Measurements from ENCODE around the gene FLT1. TPM values are rescaled to one million over a fixed set of nuclear protein-coding genes. Genes with fewer than 3 reads are reported as not detected.

FLT1 gene
- total RNA-seq, 2 donors from 2014 or later: 0.27 to 0.42 TPM

- H3K27me3 Mint-ChIP-seq: peaks cover 68% of the 10 kb centered on the region
- H3K36me3 Mint-ChIP-seq (ENCODE audit: low read depth): peaks cover 6% of the 10 kb centered on the region
- no peak overlapping the region for H3K27ac Mint-ChIP-seq
- DNase-seq (no peak), ATAC-seq (peak; percentile 92)
- H3K4me1 Mint-ChIP-seq: no peaks in the 10 kb centered on the region
- H3K9me3 ChIP-seq (ENCODE audit: control insufficient read depth, low read length, poor library complexity, severe bottlenecking): no peaks in the 10 kb centered on the region
- no peak overlapping the region for H3K4me3 Mint-ChIP-seq
Measured at GRCh38 chr13:28492569-28493367, 2.2 kb downstream of the FLT1 start.

GRCh38 chr13:28490061-28490460, 4.9 kb downstream of the FLT1 start:
- no peak for ATAC-seq
- Mint-ChIP-seq H3K27ac (no peak overlapping the region), H3K4me1 (no peaks in the 10 kb centered on the region), H3K36me3 (ENCODE audit: low read depth) (peaks cover 6% of the 10 kb centered on the region), H3K27me3 (peaks cover 55% of the 10 kb centered on the region), H3K4me3 (no peak overlapping the region)
- H3K9me3 ChIP-seq (ENCODE audit: control insufficient read depth, low read length, poor library complexity, severe bottlenecking): no peaks in the 10 kb centered on the region
- DNase-seq: no peak

- Mint-ChIP-seq H3K4me3 (no peak overlapping the region), H3K36me3 (ENCODE audit: low read depth) (peaks cover 6% of the 10 kb centered on the region), H3K27me3 (peaks cover 56% of the 10 kb centered on the region), H3K4me1 (no peaks in the 10 kb centered on the region), H3K27ac (no peak overlapping the region)
- no peak for DNase-seq
- ATAC-seq: no peak
- H3K9me3 ChIP-seq (ENCODE audit: control insufficient read depth, low read length, poor library complexity, severe bottlenecking): no peaks in the 10 kb centered on the region
Measured at GRCh38 chr13:28489524-28489931, 5.4 kb downstream of the FLT1 start.

- Mint-ChIP-seq H3K27me3 (peaks cover 64% of the 10 kb centered on the region), H3K4me3 (no peak overlapping the region), H3K27ac (no peak overlapping the region), H3K36me3 (ENCODE audit: low read depth) (peaks cover 6% of the 10 kb centered on the region), H3K4me1 (no peaks in the 10 kb centered on the region)
- H3K9me3 ChIP-seq (ENCODE audit: control insufficient read depth, low read length, poor library complexity, severe bottlenecking): no peaks in the 10 kb centered on the region
- no peak for DNase-seq
- ATAC-seq: no peak
Measured at GRCh38 chr13:28488376-28489005, 6.4 kb downstream of the FLT1 start.

- no peak overlapping the region for H3K4me3 Mint-ChIP-seq
- no peaks in the 10 kb centered on the region for H3K4me1 Mint-ChIP-seq
- no peak overlapping the region for H3K27ac Mint-ChIP-seq
- H3K36me3 Mint-ChIP-seq (ENCODE audit: low read depth): peaks cover 6% of the 10 kb centered on the region
- no peaks in the 10 kb centered on the region for H3K9me3 ChIP-seq (ENCODE audit: control insufficient read depth, low read length, poor library complexity, severe bottlenecking)
- no peak for DNase-seq
- no peak for ATAC-seq
- peaks cover 74% of the 10 kb centered on the region for H3K27me3 Mint-ChIP-seq
Measured at GRCh38 chr13:28485996-28486543, 8.9 kb downstream of the FLT1 start.

- no peak for ATAC-seq
- Mint-ChIP-seq H3K4me3 (no peak overlapping the region), H3K27me3 (peaks cover 74% of the 10 kb centered on the region), H3K27ac (no peak overlapping the region), H3K4me1 (no peaks in the 10 kb centered on the region), H3K36me3 (ENCODE audit: low read depth) (peaks cover 3% of the 10 kb centered on the region)
- no peaks in the 10 kb centered on the region for H3K9me3 ChIP-seq (ENCODE audit: control insufficient read depth, low read length, poor library complexity, severe bottlenecking)
- DNase-seq: no peak
Measured at GRCh38 chr13:28485551-28485950, 9.4 kb downstream of the FLT1 start.

- no peak overlapping the region for H3K27ac Mint-ChIP-seq
- H3K36me3 Mint-ChIP-seq (ENCODE audit: low read depth): peaks cover 3% of the 10 kb centered on the region
- DNase-seq: no peak
- no peaks in the 10 kb centered on the region for H3K4me1 Mint-ChIP-seq
- H3K9me3 ChIP-seq (ENCODE audit: control insufficient read depth, low read length, poor library complexity, severe bottlenecking): peaks cover under 1% of the 10 kb centered on the region
- ATAC-seq: no peak
- no peak overlapping the region for H3K4me3 Mint-ChIP-seq
- H3K27me3 Mint-ChIP-seq: peaks cover 70% of the 10 kb centered on the region
Measured at GRCh38 chr13:28485097-28485496, 9.8 kb downstream of the FLT1 start.

GRCh38 chr13:28483313-28483931, 11.5 kb downstream of the FLT1 start:
- peaks cover 54% of the 10 kb centered on the region for H3K27me3 Mint-ChIP-seq
- ATAC-seq (no peak), DNase-seq (no peak)
- peaks cover 4% of the 10 kb centered on the region for H3K9me3 ChIP-seq (ENCODE audit: control insufficient read depth, low read length, poor library complexity, severe bottlenecking)
- H3K36me3 Mint-ChIP-seq (ENCODE audit: low read depth): peaks cover 2% of the 10 kb centered on the region
- H3K4me3 Mint-ChIP-seq: no peak overlapping the region
- H3K4me1 Mint-ChIP-seq: no peaks in the 10 kb centered on the region
- no peak overlapping the region for H3K27ac Mint-ChIP-seq

- Mint-ChIP-seq H3K4me3 (no peak overlapping the region), H3K27me3 (peaks cover 40% of the 10 kb centered on the region), H3K27ac (no peak overlapping the region), H3K4me1 (peaks cover 2% of the 10 kb centered on the region), H3K36me3 (ENCODE audit: low read depth) (peaks cover 2% of the 10 kb centered on the region)
- H3K9me3 ChIP-seq (ENCODE audit: control insufficient read depth, low read length, poor library complexity, severe bottlenecking): peaks cover 4% of the 10 kb centered on the region
- DNase-seq: no peak
- no peak for ATAC-seq
Measured at GRCh38 chr13:28479005-28479404, 15.9 kb downstream of the FLT1 start.

- no peak overlapping the region for H3K27ac Mint-ChIP-seq
- H3K9me3 ChIP-seq (ENCODE audit: control insufficient read depth, low read length, poor library complexity, severe bottlenecking): peaks cover 4% of the 10 kb centered on the region
- peaks cover 31% of the 10 kb centered on the region for H3K27me3 Mint-ChIP-seq
- DNase-seq: no peak
- H3K4me3 Mint-ChIP-seq: no peak overlapping the region
- ATAC-seq: no peak
- peaks cover 2% of the 10 kb centered on the region for H3K4me1 Mint-ChIP-seq
- peaks cover 2% of the 10 kb centered on the region for H3K36me3 Mint-ChIP-seq (ENCODE audit: low read depth)
Measured at GRCh38 chr13:28478127-28478526, 16.8 kb downstream of the FLT1 start.

GRCh38 chr13:28477709-28477973, 17.3 kb downstream of the FLT1 start:
- Mint-ChIP-seq H3K27me3 (peaks cover 26% of the 10 kb centered on the region), H3K4me1 (peaks cover 2% of the 10 kb centered on the region), H3K27ac (no peak overlapping the region), H3K4me3 (no peak overlapping the region), H3K36me3 (ENCODE audit: low read depth) (peaks cover 2% of the 10 kb centered on the region)
- no peak for ATAC-seq
- DNase-seq: no peak
- peaks cover 4% of the 10 kb centered on the region for H3K9me3 ChIP-seq (ENCODE audit: control insufficient read depth, low read length, poor library complexity, severe bottlenecking)

GRCh38 chr13:28476919-28477708, 17.8 kb downstream of the FLT1 start:
- H3K27me3 Mint-ChIP-seq: peaks cover 24% of the 10 kb centered on the region
- ATAC-seq (no peak), DNase-seq (no peak)
- H3K27ac Mint-ChIP-seq: no peak overlapping the region
- peaks cover 2% of the 10 kb centered on the region for H3K4me1 Mint-ChIP-seq
- peaks cover 4% of the 10 kb centered on the region for H3K9me3 ChIP-seq (ENCODE audit: control insufficient read depth, low read length, poor library complexity, severe bottlenecking)
- no peak overlapping the region for H3K4me3 Mint-ChIP-seq
- H3K36me3 Mint-ChIP-seq (ENCODE audit: low read depth): peaks cover 2% of the 10 kb centered on the region

All from T-helper 17 cell (primary cell).